Type B pancreatic cell (in vitro differentiated cells): ENCODE measurements around the gene DYNC1I1. TPM values are rescaled to one million over a fixed set of nuclear protein-coding genes. Genes with fewer than 3 reads are reported as not detected.

Experiments
- DNase-seq: peaks from one replicate; pipeline ENCODE4 v3.0.0; 2021; ENCODE audit warnings: mixed read lengths; ENCODE audit not compliant: unreplicated experiment; ENCODE audit errors: extremely low spot score
- H3K27ac Mint-ChIP-seq: 2 replicates; pipeline ENCODE4 v1.8.0; 2021; ENCODE audit warnings: mild to moderate bottlenecking, mixed read lengths
- H3K27me3 Mint-ChIP-seq: 2 replicates; pipeline ENCODE4 v1.8.0; 2021; ENCODE audit warnings: mixed read lengths
- H3K36me3 Mint-ChIP-seq: 2 replicates; pipeline ENCODE4 v1.8.0; 2021; ENCODE audit warnings: mixed read lengths
- H3K4me1 Mint-ChIP-seq: one replicate; pipeline ENCODE4 v1.8.0; 2021; ENCODE audit warnings: mixed read lengths; ENCODE audit not compliant: unreplicated experiment
- H3K4me3 Mint-ChIP-seq: 2 replicates; pipeline ENCODE4 v1.8.0; 2021; ENCODE audit warnings: mild to moderate bottlenecking, mixed read lengths
- H3K9me3 Mint-ChIP-seq: 2 replicates; pipeline ENCODE4 v1.8.0; 2021; ENCODE audit warnings: mixed read lengths
- total RNA-seq: library from RNA; stranded (reverse); gene quantifications from 2 replicates; pipeline ENCODE4 v1.2.1, GENCODE V29; 2021; ENCODE audit warnings: low replicate concordance
- TF ChIP-seq, protein P1 (sequence below): fragments of 200-600 bp; sonication (generic); conservative IDR thresholded peaks from 2 replicates; pipeline ENCODE4 v1.5.0; 2021; ENCODE audit warnings: antibody characterized with exemption, mild to moderate bottlenecking

The DYNC1I1 gene
- total RNA-seq, 1 donor from 2014 or later, result 4.0 TPM

DNA sequence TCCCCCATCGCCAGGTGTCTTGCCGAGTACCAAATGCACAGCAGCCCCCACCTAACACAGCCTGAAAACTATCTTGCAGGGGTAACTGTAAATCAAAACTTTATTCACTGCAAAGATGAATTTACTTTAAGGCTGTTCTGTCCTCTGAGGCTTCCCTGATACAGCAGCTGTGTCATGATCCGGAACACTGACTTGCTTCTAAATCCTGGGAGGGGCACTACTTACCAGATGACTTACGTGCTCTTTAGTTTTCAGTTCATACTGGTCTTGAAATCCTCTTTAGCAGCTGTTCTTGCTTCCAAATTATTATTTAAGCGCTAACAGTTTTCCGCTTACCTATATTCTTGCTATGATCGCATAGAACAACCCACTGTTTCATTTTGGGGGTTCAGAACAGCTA is 4.9 kb downstream of the DYNC1I1 start:
- Mint-ChIP-seq H3K4me3 (no peak overlapping the region), H3K27ac (no peak overlapping the region), H3K27me3 (peaks cover 38% of the 10 kb centered on the region), H3K36me3 (no peaks in the 10 kb centered on the region), H3K9me3 (no peaks in the 10 kb centered on the region), H3K4me1 (peaks cover 19% of the 10 kb centered on the region)
- TF ChIP-seq, protein P1, sequence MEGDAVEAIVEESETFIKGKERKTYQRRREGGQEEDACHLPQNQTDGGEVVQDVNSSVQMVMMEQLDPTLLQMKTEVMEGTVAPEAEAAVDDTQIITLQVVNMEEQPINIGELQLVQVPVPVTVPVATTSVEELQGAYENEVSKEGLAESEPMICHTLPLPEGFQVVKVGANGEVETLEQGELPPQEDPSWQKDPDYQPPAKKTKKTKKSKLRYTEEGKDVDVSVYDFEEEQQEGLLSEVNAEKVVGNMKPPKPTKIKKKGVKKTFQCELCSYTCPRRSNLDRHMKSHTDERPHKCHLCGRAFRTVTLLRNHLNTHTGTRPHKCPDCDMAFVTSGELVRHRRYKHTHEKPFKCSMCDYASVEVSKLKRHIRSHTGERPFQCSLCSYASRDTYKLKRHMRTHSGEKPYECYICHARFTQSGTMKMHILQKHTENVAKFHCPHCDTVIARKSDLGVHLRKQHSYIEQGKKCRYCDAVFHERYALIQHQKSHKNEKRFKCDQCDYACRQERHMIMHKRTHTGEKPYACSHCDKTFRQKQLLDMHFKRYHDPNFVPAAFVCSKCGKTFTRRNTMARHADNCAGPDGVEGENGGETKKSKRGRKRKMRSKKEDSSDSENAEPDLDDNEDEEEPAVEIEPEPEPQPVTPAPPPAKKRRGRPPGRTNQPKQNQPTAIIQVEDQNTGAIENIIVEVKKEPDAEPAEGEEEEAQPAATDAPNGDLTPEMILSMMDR, result no peak
- DNase-seq, result no peak

DNA sequence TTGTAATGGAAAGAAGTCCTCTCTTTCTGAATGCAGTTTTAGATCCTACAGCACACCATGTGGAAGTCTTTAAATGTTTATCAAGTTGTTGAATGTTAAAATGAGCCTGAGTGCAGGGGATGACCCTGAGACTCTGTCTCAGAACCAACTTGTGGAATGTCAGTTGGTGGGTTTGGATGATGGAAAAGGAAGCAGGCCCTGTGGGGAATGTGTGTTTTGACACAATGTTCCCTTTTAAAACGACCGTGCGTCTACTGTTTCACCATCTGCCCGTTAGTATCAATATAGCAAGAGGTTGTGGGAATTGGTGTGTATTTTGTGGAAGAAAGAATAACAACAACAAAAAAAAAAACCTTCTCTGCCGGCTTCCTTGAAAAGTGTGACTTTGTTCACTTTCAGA is 8.3 kb downstream of the DYNC1I1 start:
- Mint-ChIP-seq H3K36me3 (no peaks in the 10 kb centered on the region), H3K4me3 (peak overlapping the region; percentile 32), H3K4me1 (peaks cover 8% of the 10 kb centered on the region), H3K27ac (no peak overlapping the region), H3K27me3 (peaks cover 11% of the 10 kb centered on the region), H3K9me3 (no peaks in the 10 kb centered on the region)
- TF ChIP-seq, protein P1, result no peak
- no peak for DNase-seq

DNA sequence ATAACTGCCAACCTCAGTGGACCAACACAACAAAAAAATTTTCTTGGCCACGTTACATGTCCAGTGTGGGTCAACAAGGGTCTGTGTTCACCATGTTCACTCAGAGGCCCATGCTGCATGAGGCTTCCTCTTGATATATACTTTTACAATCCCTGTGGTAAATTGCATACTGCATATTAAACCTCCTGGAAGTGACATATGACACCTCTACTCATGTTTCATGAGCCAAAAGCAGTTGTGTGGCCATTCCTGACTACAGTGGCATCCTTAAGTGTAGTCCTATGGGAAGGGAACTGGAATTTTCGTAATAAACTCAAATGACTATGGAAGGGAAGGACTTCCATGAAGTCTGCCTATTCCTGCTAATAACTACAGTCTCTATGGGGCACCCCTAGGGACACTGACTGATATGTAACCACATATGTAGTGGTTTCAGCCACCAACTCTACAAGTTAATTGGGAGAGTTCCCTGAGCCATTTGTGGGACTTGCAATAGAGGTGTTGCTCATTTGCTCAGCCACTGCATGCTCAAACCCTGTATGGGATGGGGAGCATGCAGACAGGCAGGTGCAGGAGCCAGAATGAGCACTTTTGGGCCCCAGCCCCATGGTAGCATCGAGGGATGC is 9.7 kb downstream of the DYNC1I1 start:
- DNase-seq, result no peak
- H3K36me3 Mint-ChIP-seq, result no peaks in the 10 kb centered on the region
- H3K9me3 Mint-ChIP-seq, result no peaks in the 10 kb centered on the region
- no peak overlapping the region for H3K27ac Mint-ChIP-seq
- H3K4me3 Mint-ChIP-seq, result no peak overlapping the region
- TF ChIP-seq, protein P1, result no peak
- H3K27me3 Mint-ChIP-seq, result peaks cover 8% of the 10 kb centered on the region
- peaks cover 8% of the 10 kb centered on the region for H3K4me1 Mint-ChIP-seq

DNA sequence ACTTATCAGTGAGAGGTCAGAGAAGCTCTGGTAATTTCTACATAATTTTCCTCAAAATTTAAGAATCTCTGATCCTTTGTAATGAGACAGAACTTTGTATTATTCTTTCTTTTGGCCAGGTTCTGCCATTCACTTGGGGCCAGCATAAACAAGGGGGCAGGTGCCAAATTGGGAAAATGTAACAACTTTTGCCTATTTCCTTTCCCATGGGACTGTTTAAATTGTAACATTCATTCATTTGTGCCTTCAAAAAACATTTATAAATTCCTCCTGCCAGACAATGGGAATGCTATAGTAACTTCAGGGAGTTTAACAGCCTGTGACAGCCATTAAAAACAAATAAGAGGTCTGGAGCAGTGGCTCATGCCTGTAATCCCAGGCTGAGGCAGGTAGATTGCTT is 12.4 kb downstream of the DYNC1I1 start:
- H3K36me3 Mint-ChIP-seq, result no peaks in the 10 kb centered on the region
- peaks cover 13% of the 10 kb centered on the region for H3K4me1 Mint-ChIP-seq
- H3K27ac Mint-ChIP-seq, result no peak overlapping the region
- TF ChIP-seq, protein P1, result no peak
- no peak for DNase-seq
- no peak overlapping the region for H3K4me3 Mint-ChIP-seq
- no peaks in the 10 kb centered on the region for H3K9me3 Mint-ChIP-seq
- peaks cover 12% of the 10 kb centered on the region for H3K27me3 Mint-ChIP-seq

DNA sequence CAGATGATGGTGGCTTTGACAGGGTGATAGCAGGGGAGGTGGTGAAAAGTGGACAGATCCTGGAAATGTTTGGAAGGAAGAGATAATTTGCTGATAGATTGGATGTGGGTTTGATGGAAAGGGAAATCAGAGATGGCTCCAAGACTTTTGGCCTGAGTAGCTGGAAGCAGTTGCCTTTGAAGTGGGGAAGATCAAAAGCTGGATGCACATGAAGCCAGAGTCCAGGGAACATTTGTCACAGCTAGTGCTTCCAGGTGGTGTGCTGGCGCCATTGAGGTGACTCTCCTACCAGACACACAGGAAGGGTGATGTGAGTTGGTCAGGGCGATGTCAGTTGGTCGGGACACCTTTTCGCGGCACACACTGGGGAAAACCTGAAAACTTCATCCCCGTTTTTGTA is 15.9 kb downstream of the DYNC1I1 start:
- no peaks in the 10 kb centered on the region for H3K36me3 Mint-ChIP-seq
- H3K9me3 Mint-ChIP-seq, result peaks cover 5% of the 10 kb centered on the region
- DNase-seq, result no peak
- H3K27ac Mint-ChIP-seq, result no peak overlapping the region
- TF ChIP-seq, protein P1, result no peak
- H3K4me1 Mint-ChIP-seq, result peaks cover 5% of the 10 kb centered on the region
- peaks cover 9% of the 10 kb centered on the region for H3K27me3 Mint-ChIP-seq
- H3K4me3 Mint-ChIP-seq, result no peak overlapping the region
